Activated CD4-positive, alpha-beta T cell treated with anti-CD3 and anti-CD28 coated beads, Interleukin-2, amount 50 U/mL, for 24 hours (primary cell): ENCODE data around the gene DHX30.

ENCODE experiments used
- DNase-seq, 2 donors: peaks; one replicate each; pipeline ENCODE4 v3.0.0-alpha.2; 2020; ENCODE audit warnings: low read depth in 1 of 2, low spot score in 1 of 2

Gene DHX30

DNA sequence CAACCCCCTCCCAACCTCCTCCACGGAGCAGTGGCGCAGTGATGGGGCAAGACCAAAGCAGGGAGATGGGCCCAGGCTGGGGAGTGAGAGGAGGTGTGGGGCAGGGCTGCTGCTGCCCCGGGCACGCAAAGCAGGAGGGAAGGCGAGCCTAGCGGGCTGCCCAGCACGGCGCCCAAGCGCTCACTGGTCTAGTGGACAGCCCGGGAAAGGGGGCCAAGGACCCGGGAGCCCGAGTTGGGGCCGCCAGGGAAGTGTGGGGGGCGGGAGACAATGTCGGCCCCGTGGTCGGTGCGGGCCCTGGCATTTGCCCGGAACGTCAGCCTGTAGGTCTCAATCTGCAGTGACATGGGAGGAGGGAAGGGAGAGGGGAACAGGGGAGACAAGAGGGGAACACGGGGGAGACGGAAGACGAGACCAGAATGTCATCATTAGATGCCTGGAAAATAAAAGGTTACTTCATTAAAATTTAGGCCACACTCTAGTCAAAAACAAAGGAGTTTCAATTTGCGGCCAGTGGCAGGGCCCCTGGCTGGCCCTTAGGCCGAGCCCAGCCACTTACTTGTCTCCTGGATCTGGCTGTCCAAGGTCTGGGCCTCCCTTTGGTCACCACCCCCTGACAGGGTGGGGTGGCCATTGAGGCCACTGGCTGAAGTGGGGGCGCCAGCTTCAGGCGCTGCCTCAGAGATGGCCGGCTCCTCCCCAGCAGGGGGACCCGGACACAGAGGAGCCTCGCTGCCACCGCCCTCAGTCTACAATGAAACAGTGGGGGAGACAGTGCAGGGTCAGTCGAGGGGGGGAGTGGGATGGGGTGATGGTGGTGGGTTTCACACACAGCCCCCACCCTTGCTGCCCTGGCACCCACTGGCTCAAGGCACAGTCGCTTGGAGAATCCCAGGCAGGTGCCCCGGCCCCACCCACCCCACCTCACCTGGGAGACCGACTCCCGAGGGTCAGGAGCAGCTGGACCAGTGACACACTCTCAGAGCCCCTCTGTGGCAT lies 50.0 kb downstream of the DHX30 start:
- no peak for DNase-seq

DNA sequence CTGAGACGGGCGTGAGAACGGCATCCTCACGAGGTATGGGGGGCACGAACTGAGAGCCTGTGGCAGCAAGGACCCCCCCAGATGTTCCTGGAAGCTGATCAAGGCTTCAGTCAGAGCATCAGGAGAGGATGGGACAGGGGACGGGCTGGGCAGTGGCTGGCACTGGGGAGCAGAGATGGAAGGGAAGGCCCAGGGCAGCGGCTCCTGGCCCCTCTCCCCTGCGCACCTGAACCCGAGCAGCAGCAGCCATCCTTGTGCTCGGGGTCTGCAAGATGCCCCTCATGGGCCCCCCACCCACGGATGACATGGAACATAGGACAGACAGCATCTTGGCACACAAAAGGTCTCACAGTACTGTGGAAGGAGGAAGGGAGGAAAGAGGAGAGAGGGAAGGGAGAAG lies 51.3 kb downstream of the DHX30 start:
- no peak for DNase-seq

DNA sequence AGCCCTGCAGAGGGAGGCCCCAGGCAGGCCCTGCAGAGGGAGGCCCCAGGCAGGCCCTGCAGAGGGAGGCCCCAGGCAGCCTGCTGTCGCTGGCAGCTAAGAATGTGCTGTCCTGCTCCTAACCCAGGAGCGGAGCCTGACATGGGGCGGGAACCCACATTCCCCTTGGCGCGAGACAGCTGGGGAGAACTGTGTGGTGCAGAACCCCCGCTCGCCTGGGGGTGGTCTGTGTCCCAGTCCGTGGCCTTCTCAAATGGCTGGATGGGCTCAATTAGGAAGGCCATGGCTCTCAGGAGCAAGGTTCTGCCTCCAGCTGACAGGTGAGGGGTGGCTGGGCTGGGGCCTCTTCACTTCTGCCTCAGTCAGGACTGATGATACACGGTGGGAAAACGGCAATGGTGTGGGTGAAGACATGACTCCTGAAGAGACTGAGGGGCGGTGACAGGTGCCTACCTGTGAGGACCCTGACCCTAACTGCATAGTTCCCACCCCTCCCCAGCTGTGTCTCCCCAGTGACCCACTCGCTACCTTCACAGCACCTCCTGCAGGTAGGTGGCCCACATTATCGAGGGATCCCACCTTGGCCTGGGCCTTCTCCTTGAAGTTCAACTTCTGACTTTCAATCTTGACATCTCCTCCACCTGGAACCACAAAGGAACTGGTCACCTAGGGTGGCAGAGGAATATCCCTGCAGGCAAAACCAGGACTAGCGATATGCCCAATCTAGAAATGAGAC lies 52.0 kb downstream of the DHX30 start:
- no peak for DNase-seq

DNA sequence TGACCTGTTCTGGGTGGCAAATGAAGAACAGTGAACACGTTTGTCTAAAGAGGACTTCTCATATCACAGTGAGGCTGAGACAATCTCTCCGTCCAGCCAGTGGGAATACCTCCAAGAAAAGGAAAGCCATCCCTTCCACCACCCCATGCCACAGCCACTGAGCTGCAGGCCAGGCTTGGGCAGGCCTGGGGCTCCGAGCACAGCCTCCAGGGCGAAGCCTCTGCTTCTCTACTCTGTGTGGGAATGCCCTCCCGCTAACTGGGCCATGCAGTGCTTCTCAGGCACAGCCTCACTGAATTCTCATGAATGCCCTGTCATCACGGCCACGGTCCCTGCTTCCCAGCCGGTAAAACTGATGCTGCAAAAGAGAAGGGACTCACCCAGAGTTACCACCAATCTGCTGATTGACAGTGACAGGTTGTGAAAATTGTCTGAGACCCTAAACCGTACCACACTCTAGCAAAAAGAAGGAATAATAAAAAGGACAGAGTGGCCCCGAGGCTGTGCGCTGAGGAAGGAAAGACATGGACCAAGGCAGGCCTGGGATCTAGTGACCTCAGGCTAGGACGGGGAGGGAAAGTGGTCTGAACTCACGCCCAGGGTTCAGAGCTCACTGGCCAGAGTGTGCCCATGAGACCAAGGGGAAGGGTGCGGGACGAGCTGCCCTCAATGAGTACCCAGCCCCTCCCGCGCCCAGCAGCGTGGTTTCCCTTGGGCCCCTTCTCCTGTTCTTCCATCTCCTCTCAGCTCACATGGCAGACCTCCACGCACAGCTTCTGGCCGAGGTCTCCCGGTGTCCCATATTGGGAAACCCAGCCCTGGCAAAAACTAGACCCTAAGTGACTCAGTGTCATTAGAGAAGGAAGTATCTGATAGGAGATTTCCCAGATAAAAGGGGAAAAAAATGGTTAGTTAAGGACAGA lies 52.8 kb downstream of the DHX30 start:
- DNase-seq = no peak

DNA sequence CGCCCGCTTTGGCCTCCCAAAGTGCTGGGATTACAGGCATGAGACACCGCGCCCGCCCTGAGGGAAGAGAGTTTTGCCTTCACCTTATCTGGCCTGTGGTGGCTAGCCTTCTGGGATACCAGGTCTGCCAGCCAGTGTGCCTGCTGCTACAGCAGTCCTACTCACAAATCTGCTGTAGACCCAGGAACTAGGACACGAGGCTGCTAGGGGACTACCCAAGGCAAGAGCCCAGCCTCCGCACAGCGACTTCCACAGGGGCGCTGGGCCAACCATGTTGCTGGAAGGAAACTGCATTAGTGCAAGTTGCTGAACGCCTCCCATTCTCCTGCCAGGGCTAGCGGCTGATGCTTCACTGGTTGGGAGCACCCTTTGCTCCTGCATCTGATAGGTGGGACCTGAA lies 53.7 kb downstream of the DHX30 start:
- DNase-seq = no peak

DNA sequence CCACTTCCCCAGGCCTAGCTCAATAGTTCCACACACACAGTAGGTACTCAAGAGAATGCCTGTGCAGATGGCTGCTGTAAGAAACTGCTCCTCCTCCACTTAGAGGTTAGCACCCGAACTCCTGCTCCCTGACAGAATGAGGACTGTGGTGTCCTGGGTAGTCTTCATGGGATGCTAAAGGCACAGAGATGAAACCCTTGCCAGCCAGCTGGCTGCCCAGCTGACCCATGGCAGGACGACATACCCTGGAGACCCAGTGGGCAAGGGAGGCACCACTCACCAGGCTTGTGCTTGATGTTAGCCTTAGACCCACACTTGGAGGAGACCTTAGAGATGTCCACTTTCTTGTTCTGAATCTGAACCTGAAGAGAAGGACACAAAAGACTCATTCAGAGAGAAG lies 54.2 kb downstream of the DHX30 start:
- DNase-seq = no peak

DNA sequence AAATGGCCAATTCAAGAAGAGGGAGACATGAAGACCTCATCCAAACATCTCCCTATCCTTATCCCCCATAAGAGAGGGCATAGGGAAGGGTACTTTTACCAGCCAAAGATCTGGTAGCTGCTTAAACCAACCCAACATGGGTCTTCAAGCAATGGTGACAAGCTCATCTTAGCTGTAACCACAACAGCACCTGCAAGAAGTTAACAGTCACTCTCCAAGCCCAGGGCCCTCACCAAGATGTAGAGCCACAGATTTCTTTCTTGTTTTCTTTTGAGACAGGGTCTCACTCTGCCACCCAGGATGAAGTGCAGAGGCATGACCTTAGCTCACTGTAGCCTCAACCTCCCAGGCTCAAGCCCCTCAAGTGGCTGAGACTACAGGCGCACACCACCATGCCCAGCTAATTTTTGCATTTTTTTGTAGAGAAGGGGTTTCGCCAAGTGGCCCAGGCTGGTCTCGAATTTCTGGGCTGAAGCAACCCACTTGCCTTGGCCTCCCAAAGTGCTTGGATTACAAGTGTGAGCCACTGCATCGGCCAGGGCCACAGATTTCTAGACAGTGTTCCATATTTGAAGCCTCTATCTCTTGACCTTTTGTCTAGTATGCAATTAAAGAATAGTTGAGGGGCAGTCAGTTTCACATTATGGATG lies 57.1 kb downstream of the DHX30 start:
- no peak for DNase-seq

DNA sequence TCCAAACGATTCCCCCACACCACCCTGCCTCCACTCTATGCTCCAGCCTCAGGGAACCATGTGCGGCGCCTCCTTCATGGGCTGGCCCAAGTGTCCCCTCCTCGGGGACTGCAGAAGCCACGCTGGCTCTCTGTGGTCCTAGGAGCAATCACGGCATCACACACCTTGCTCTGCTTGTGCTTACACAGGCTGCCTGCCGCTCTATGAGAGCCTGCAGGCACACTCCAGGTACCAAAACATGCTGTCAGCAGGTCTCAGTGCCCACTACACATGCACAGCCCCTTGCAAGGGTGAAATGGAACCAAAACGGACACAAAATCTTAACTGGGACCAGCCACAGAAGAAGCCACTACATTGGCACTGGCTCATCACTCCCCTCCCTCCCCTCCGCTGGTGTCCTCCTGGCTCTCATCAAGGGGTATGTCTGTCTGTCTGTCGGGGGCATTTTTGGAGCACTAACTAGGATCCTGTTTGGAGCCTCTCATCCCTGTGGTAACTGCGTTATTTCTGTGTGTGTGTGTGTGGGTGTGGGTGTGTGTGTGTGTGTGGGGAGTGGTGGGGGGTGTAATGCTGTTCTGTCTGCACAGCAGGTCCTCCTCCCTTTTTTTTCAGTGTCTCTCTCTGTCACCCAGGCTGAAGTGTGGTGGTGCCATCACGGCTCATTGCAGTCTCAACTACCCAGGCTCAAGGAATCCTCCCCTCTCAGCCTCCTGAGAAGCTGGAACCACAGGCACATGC lies 60.6 kb downstream of the DHX30 start:
- no peak for DNase-seq

DNA sequence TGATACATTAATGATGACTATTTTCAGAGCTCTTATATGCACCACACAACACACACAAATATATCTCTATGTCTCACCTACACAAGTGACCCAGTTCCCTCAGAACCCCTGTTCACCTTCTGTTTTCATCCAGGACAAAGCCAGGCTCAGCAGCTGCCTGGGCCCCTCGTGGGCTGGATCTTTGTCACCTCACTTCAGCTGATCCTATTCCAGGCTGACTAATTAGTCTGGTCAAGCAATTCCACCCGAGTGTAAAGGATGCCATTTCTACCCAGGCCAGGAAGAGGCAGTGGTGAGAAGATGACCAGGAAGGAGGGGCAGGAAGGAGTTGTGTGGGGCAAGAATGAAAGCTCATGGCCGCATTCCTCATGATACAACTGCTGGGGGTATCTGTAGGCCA lies 62.3 kb downstream of the DHX30 start:
- DNase-seq = no peak

DNA sequence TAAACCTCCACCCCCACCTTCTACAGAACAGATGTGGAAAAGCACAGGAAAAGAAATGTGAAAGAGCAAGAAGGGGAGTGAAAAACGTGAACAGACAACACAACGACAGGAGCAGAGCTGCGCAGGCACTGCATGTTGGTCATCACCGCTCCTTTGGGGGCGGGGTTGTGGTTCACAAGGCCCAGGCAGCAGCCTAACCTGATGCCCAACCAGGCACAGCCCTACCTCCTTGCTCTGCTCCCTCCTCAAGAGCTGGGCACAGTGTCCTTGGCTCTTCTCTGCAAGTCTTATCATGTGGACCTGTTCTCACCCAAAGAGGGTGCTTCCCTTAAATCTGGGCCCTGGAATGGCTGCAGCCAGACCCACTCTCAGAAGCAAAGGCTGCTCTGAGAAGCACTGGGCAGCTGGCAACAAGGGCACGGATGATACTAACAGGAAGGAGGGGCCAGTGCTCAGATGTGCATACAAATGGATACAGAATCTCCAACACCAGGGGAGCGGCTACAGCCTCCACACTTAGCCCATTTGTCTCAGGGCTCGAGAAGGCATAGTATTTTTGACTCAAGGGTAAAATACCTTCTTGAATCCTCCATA lies 64.6 kb downstream of the DHX30 start:
- DNase-seq = no peak

DNA sequence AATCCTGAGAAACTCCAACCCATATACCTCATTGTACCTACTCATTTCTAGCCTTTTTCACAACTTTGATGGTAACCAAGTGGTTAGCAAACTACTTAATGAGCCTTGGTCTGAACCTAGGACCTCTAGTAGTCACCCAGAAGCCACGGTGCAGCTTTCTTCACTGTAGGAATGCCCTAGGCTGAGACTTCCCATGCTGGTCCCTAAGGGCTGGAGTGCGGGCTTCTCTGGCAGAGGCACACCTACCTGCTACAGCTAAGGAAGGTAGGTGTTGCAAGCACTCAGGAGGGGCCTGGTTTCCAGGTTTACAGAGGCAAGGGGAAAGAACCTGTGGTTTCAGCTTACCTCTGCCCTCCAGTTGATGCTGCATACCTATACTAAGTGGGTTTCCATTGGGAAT lies 65.4 kb downstream of the DHX30 start:
- no peak for DNase-seq

DNA sequence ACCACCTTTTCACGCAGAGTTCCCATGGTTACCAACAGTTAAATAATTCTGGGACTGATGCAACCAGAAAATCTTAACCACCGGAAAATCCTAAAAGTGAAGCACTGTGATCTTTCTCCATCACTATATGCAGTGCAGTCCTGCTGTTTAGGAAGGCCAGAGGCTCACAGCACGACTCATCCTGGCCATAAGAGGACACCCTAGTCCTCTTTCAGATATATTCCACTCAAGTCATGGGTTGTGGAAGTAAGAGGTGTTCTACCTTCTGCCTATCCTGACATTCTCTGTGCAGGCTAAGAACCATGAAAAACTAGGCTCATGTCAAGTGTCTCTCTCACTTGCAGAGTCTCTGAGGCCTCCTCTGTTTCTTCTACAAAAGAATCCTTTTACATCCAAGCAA lies 67.2 kb downstream of the DHX30 start:
- no peak for DNase-seq

DNA sequence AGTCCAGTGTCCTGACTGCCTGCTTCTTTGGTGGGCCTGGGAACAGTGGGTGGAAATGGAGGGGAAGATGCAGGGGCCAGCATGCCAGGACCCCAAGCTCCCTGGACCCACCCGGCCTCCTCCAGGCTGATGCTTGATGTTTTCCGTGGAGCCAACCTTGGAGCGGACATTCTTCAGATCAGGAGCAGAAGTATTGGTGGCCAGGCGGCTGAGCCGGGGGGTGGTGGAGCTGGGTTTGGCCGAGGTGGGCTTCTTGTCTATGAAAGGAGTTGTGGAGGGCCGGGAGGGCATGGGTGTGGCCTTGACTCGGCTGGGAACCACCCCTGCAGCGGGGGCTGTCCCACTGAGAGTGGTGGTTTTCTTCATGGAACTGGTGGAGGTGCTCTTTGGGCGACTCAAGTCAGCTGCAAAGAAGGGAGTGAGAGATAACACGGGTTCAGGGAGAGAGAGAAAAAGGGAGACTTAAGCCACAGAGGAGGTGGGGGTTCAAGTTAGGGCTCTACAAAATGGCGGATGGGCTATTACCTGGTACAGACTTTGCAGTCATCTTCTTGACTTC lies 67.8 kb downstream of the DHX30 start:
- DNase-seq = no peak

DNA sequence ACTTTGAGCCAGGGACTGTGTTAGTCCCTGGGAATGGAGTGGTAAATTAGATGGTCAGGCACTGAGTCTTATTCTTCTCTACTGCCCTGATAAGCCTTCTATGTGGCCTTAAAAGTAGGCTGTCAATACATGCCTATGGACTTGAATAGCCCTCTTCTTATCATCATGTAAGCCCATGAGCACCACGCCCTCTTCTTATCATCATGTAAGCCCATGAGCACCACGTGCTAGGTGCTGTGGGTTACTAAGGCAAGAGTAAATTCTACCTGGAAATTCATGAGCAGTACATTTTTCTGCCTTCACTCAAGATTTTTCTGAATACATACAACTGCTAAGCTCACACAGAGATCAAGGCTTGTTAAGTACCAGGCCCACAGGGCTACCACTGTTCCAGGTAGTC lies 68.5 kb downstream of the DHX30 start:
- DNase-seq = no peak

DNA sequence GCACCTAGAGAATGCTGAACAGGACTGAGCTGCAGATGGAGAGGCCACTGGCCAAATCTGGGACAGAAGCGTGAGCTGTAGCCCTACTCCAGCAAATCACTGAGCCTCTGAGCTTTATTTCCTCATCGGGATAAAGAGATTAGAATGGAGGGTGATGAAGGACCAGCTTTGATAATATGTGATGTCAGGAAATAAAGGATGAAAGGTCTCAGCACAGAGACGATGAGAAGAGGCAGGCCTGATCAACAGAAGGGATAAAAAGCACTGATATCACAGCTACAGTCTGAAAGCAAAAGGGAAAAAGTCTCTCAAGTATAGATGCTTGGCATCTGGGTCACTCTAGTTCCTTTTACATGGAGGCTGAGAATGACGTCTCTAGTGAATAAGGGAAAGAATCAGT lies 70.0 kb downstream of the DHX30 start:
- no peak for DNase-seq

DNA sequence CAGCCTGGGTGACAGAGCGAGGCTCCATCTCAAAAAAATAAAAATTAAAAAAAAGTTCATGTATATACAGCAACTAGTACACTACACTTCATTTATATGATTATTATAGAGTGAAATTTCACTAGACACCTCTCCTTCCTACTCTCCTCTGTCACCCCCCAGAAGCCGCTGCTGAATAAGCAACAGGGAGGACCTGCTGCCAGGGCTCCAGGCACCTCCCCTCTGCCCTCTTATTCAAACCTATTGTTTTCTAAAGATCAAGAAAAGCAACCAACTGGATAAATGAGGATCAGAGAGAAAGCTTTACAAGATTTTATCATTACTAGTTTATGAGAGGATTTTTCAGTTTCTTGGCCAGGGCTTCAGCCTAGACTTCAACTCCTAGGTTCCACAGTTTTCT lies 71.5 kb downstream of the DHX30 start:
- DNase-seq = no peak

DNA sequence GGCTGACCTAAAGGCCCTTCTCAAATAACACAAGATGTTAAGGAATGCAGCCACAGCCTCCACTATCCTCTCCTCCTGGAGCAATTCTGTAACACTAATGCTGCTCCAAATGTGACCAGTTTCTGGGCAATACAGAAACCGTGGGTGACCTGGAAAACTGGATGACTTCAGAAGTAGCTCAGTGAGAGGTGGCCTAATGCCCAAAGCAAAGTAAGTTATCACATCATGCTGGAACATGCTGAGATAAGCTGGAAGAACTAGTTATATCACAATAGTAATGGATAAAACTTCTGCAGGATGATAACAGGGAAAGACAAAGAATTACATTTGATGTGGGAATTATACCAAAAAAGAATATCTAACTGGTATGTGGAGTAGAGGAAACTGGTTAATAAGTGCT lies 72.0 kb downstream of the DHX30 start:
- no peak for DNase-seq

DNA sequence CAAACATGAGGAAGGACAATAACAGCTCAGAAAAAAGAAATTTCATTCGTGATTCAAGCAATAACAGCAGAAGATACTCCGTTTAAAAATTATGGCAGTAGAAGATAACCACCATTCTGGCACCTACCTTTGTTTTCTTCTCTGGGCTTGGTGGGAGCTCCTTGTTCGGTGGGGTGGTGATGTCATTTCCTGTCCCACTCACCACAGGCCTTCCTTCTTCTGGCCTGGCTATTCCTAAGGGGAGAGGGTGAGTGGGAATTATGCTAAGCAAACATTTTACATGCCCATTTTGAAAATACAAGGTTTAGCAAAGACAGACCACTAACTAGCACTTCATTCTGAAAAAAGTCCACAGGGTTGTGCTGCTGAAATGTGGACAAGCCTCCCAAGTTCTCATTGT lies 74.4 kb downstream of the DHX30 start:
- DNase-seq = no peak

DNA sequence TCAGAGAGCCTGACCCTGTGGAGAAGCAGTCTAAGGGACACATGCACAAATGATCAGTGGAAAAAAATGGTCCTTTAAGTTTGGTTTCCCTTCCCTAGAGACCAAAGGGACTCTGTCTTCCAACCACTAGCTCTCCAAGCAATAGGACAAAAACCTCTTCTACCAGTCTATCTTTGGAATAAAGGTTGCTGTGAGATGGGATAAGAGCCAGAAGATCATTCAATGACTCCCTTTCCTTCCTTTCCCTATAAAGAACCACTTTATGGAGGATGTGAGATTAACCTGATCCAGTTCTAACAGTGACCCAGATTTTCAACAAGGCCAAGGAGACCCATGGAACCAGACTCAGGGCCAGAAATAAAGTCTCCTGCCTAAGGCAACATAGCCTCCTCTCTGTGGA lies 74.8 kb downstream of the DHX30 start:
- DNase-seq = no peak
